Neural cell (in vitro differentiated cells): ENCODE results near the gene RGR. TPM values are rescaled to one million over a fixed set of nuclear protein-coding genes. Genes with fewer than 3 reads are reported as not detected.
A peak's percentile ranks its signal among the peaks of the same experiment; 100 is the strongest.

ENCODE experiments used
- H2AFZ ChIP-seq: fragments of 200-600, 300-800 bp; sonication (generic), shearing (Covaris generic); 2 replicates; pipeline ENCODE4 v1.6.0; 2014; ENCODE audit warnings: low read depth, mild to moderate bottlenecking, antibody characterized with exemption, low read length, moderate library complexity
- H3F3A ChIP-seq: fragments of 200-600 bp; shearing (Covaris generic); 2 replicates; pipeline ENCODE4 v1.6.1; 2016; ENCODE audit warnings: mild to moderate bottlenecking, moderate library complexity, mixed read lengths, antibody characterized with exemption, low read length; ENCODE audit not compliant: insufficient read depth, poor library complexity, severe bottlenecking
- H3K27ac ChIP-seq: fragments of 200-600, 300-800 bp; sonication (generic), shearing (Covaris generic); 2 replicates; pipeline ENCODE4 v1.5.1; 2014; ENCODE audit warnings: mild to moderate bottlenecking, low read length, moderate library complexity
- H3K27me3 ChIP-seq: fragments of 300-800, 200-600 bp; sonication (generic), shearing (Covaris generic); 2 replicates; pipeline ENCODE4 v1.6.0; 2014; ENCODE audit warnings: mild to moderate bottlenecking, low read depth, low read length, moderate library complexity; ENCODE audit not compliant: insufficient read depth
- H3K36me3 ChIP-seq: fragments of 300-800, 200-600 bp; sonication (generic), shearing (Covaris generic); 2 replicates; pipeline ENCODE4 v1.5.1; 2014; ENCODE audit warnings: mild to moderate bottlenecking, antibody characterized with exemption, low read length, moderate library complexity; ENCODE audit not compliant: insufficient read depth
- H3K4me2 ChIP-seq: fragments of 300-800, 200-600 bp; sonication (generic), shearing (Covaris generic); 2 replicates; pipeline ENCODE4 v1.6.0; 2014; ENCODE audit warnings: mild to moderate bottlenecking, low read length
- H3K4me3 ChIP-seq: fragments of 300-800, 200-600 bp; sonication (generic), shearing (Covaris generic); 2 replicates; pipeline ENCODE4 v1.5.1; 2014; ENCODE audit warnings: mild to moderate bottlenecking, low read length, moderate library complexity
- H3K79me2 ChIP-seq: fragments of 200-600 bp; shearing (Covaris generic); replicated peaks from 2 replicates; pipeline ENCODE4 v1.6.0; 2014; ENCODE audit warnings: mild to moderate bottlenecking, low read length, moderate library complexity; ENCODE audit not compliant: insufficient read depth
- H3K9ac ChIP-seq: fragments of 300-800, 200-600 bp; sonication (generic), shearing (Covaris generic); 2 replicates; pipeline ENCODE4 v1.6.1; 2016; ENCODE audit warnings: mild to moderate bottlenecking, low read length, mixed read lengths
- H3K9me2 ChIP-seq: fragments of 200-600 bp; shearing (Covaris generic); 2 replicates; pipeline ENCODE4 v1.6.1; 2016; ENCODE audit warnings: mild to moderate bottlenecking, low read length, mixed read lengths; ENCODE audit not compliant: insufficient read depth
- H3K9me3 ChIP-seq: fragments of 200-600, 300-800 bp; sonication (generic), shearing (Covaris generic); 2 replicates; pipeline ENCODE4 v1.6.1; 2016; ENCODE audit warnings: mild to moderate bottlenecking, mixed run types, low read length, moderate library complexity, mixed read lengths
- H4K20me1 ChIP-seq: fragments of 200-600 bp; shearing (Covaris generic); 2 replicates; pipeline ENCODE4 v1.6.1; 2016; ENCODE audit warnings: mild to moderate bottlenecking, mixed run types; ENCODE audit not compliant: insufficient read depth
- CTCF ChIP-seq: fragments of 450-650 bp; IDR thresholded peaks from 2 replicates; pipeline ENCODE4 v1.5.1; 2014; ENCODE audit warnings: antibody characterized with exemption, mild to moderate bottlenecking, moderate library complexity; ENCODE audit not compliant: poor library complexity, severe bottlenecking
- EP300 ChIP-seq: fragments of 450-650 bp; conservative IDR thresholded peaks from 2 replicates; pipeline ENCODE4 v1.6.1; 2014; ENCODE audit warnings: antibody characterized with exemption, mild to moderate bottlenecking, moderate library complexity; ENCODE audit not compliant: poor library complexity, severe bottlenecking
- EZH2 ChIP-seq: fragments of 200-600, 300-800 bp; shearing (Covaris generic), sonication (generic); IDR thresholded peaks from 2 replicates; pipeline ENCODE4 v1.6.1; 2014; ENCODE audit warnings: antibody characterized with exemption, low read length, borderline replicate concordance, mild to moderate bottlenecking; ENCODE audit not compliant: insufficient read depth, poor library complexity, severe bottlenecking
- MXI1 ChIP-seq: fragments of 450-650 bp; conservative IDR thresholded peaks from 2 replicates; pipeline ENCODE4 v1.6.1; 2014; ENCODE audit warnings: antibody characterized with exemption, mild to moderate bottlenecking; ENCODE audit not compliant: poor library complexity, severe bottlenecking
- POLR2AphosphoS5 ChIP-seq: IDR thresholded peaks from 2 replicates; pipeline ENCODE4 v1.6.1; 2012
- RAD21 ChIP-seq: fragments of 450-650 bp; conservative IDR thresholded peaks from 2 replicates; pipeline ENCODE4 v1.6.1; 2014; ENCODE audit warnings: antibody characterized with exemption, mild to moderate bottlenecking, moderate library complexity
- SMC3 ChIP-seq: fragments of 450-650 bp; conservative IDR thresholded peaks from 2 replicates; pipeline ENCODE4 v1.6.1; 2014; ENCODE audit warnings: antibody characterized with exemption, mild to moderate bottlenecking, moderate library complexity; ENCODE audit not compliant: poor library complexity
- TAF1 ChIP-seq: IDR thresholded peaks from 2 replicates; pipeline ENCODE4 v1.6.1; 2012; ENCODE audit warnings: low read depth
- polyA plus RNA-seq: library from polyadenylated mRNA; depleted of rRNA; stranded (reverse); fragments of >200 nt; gene quantifications from 2 replicates; pipeline ENCODE4 v1.2.3, GENCODE V29; 2014
- TF ChIP-seq, protein P1 (sequence below): IDR thresholded peaks from 2 replicates; pipeline ENCODE4 v1.6.1; 2012; ENCODE audit warnings: borderline replicate concordance

The RGR gene
- polyA plus RNA-seq, 1 donor from 2014 or later, result not detected

DNA sequence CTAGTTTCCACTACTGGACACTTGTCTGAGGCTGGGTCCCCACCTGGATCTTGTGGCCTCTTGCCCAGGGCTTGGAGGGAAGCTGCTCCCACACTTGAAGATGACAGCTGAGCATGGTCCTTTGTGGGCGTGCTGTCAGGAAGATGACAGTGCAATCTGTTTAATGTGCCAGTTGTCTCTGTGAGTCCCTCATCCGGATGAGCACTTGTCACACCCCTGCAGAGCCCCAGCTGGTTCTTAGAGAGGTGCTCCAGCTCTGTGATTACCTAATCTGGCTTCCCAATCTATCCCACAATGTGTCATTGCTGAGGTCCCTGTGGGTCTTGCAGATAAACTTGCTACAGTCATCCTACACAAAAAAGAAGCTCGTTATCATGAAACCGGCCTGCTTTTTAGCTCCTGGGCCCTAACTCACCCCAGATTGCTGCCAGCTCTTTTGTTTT is 48.7 kb downstream of the RGR start:
- Histone ChIP-seq H3K4me3 (no peak overlapping the region), H4K20me1 (no peaks in the 10 kb centered on the region), H3K27me3 (no peaks in the 10 kb centered on the region), H3K79me2 (no peaks in the 10 kb centered on the region), H3K36me3 (no peaks in the 10 kb centered on the region), H3K27ac (no peak overlapping the region), H3K9ac (no peak overlapping the region), H3K4me2 (no peak overlapping the region), H3K9me3 (no peaks in the 10 kb centered on the region), H2AFZ (no peak overlapping the region), H3K9me2 (no peaks in the 10 kb centered on the region), H3F3A (no peaks in the 10 kb centered on the region)
- TF ChIP-seq POLR2AphosphoS5 (peak; percentile 38), MXI1 (no peak), EP300 (peak; percentile 84), EZH2 (no peak), RAD21 (no peak)

DNA sequence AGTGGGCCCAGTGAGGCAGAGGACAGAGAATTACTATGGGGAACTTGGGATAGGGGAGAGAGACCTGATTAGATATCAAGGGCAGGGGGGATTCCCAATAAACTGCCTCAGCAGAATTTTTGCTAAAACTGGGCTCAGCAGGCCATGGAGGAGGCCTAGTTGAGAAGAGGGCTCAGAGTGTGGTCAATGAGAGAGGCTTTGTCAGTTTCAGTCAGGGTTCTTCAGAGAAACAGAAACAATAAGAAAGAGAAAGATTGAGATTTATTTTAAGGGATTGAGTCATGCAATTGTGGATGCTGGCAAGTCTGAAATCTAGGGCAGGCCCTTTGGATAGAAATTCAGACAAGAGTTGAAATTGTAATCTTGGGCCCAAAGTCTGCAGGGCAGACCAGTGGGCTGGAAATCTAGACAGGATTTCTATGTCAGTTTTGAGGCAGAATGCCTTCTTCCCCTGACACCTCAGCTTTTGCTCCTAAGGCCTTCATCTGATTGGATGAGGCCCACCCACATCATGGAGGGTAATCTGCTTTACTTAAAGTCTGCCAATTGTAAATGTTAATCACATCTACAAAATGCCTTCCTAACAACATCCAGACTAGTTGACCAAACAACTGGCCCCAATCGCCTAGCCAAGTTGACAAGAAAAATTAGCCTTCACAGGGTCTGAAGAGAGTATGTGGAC is 50.1 kb downstream of the RGR start:
- Histone ChIP-seq H3K36me3 (no peaks in the 10 kb centered on the region), H4K20me1 (no peaks in the 10 kb centered on the region), H3K27me3 (no peaks in the 10 kb centered on the region), H3K27ac (no peak overlapping the region), H3K79me2 (no peaks in the 10 kb centered on the region), H2AFZ (no peak overlapping the region), H3K9me3 (no peaks in the 10 kb centered on the region), H3F3A (no peaks in the 10 kb centered on the region), H3K9ac (no peak overlapping the region), H3K4me3 (no peak overlapping the region), H3K4me2 (no peak overlapping the region), H3K9me2 (no peaks in the 10 kb centered on the region)
- no peak for TF ChIP-seq CTCF
- TF ChIP-seq TAF1, result no peak
- TF ChIP-seq EP300, result no peak
- no peak for TF ChIP-seq EZH2
- no peak for TF ChIP-seq POLR2AphosphoS5
- TF ChIP-seq RAD21, result no peak
- TF ChIP-seq, protein P1, sequence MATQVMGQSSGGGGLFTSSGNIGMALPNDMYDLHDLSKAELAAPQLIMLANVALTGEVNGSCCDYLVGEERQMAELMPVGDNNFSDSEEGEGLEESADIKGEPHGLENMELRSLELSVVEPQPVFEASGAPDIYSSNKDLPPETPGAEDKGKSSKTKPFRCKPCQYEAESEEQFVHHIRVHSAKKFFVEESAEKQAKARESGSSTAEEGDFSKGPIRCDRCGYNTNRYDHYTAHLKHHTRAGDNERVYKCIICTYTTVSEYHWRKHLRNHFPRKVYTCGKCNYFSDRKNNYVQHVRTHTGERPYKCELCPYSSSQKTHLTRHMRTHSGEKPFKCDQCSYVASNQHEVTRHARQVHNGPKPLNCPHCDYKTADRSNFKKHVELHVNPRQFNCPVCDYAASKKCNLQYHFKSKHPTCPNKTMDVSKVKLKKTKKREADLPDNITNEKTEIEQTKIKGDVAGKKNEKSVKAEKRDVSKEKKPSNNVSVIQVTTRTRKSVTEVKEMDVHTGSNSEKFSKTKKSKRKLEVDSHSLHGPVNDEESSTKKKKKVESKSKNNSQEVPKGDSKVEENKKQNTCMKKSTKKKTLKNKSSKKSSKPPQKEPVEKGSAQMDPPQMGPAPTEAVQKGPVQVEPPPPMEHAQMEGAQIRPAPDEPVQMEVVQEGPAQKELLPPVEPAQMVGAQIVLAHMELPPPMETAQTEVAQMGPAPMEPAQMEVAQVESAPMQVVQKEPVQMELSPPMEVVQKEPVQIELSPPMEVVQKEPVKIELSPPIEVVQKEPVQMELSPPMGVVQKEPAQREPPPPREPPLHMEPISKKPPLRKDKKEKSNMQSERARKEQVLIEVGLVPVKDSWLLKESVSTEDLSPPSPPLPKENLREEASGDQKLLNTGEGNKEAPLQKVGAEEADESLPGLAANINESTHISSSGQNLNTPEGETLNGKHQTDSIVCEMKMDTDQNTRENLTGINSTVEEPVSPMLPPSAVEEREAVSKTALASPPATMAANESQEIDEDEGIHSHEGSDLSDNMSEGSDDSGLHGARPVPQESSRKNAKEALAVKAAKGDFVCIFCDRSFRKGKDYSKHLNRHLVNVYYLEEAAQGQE, result no peak
- no peak for TF ChIP-seq SMC3
- no peak for TF ChIP-seq MXI1
